ENCODE data around the gene CD209.
"Not testable (repeated sequence)": the region's sequence is repeated elsewhere in the genome, so short reads cannot be mapped to it uniquely, and the experiment has no call there.

Gene CD209

GRCh38 chr19:7746903-7747884, at the start of gene CD209:
TSS of gene CD209 (minus strand) at chr19:7747534. CDS start at chr19:7747511, 23 bp downstream.
- DNase-seq, result no peak

GRCh38 chr19:7795555-7796161, 48.3 kb upstream of the CD209 start:
- DNase-seq, result no peak

GRCh38 chr19:7793493-7793892, 46.2 kb upstream of the CD209 start:
- no peak for DNase-seq

- not testable (repeated sequence) for DNase-seq
These were observed 45.4 kb upstream of the CD209 start for GRCh38 chr19:7792701-7793100.

- no peak for DNase-seq
These were observed 44.9 kb upstream of the CD209 start for GRCh38 chr19:7792281-7792680.

GRCh38 chr19:7790416-7790815, 43.1 kb upstream of the CD209 start:
- no peak for DNase-seq

GRCh38 chr19:7789447-7789846, 42.1 kb upstream of the CD209 start:
- no peak for DNase-seq

- DNase-seq, result no peak
These were observed 41.6 kb upstream of the CD209 start for GRCh38 chr19:7788933-7789323.

- DNase-seq, result no peak
These were observed 41.0 kb upstream of the CD209 start for GRCh38 chr19:7788178-7788932.

GRCh38 chr19:7787602-7788177, 40.4 kb upstream of the CD209 start:
- DNase-seq, result no peak

- no peak for DNase-seq
These were observed 39.8 kb upstream of the CD209 start for GRCh38 chr19:7787141-7787540.

- no peak for DNase-seq
These were observed 37.5 kb upstream of the CD209 start for GRCh38 chr19:7784856-7785255.

GRCh38 chr19:7783991-7784423, 36.7 kb upstream of the CD209 start:
- no peak for DNase-seq

- DNase-seq, result no peak
These were observed 33.8 kb upstream of the CD209 start for GRCh38 chr19:7781157-7781556.

- DNase-seq, result no peak
These were observed 32.5 kb upstream of the CD209 start for GRCh38 chr19:7779631-7780486.

GRCh38 chr19:7778081-7778480, 30.7 kb upstream of the CD209 start:
- DNase-seq, result no peak

GRCh38 chr19:7775761-7776160, 28.4 kb upstream of the CD209 start:
- no peak for DNase-seq

GRCh38 chr19:7773841-7774240, 26.5 kb upstream of the CD209 start:
- DNase-seq, result no peak

GRCh38 chr19:7772752-7773291, 25.5 kb upstream of the CD209 start:
- no peak for DNase-seq

GRCh38 chr19:7771072-7771471, 23.7 kb upstream of the CD209 start:
- no peak for DNase-seq

GRCh38 chr19:7769171-7769570, 21.8 kb upstream of the CD209 start:
- DNase-seq, result no peak

GRCh38 chr19:7767487-7767886, 20.2 kb upstream of the CD209 start:
- DNase-seq, result no peak
